Vagina (tissue), 2 donors: Measurements from ENCODE around the gene BEND7.

Experiments
- CTCF ChIP-seq, 3 experiments: fragments of 450-650 bp in 2 of 3; fragments of 200-600 bp in 1 of 3; sonication (generic) in 1 of 3; IDR thresholded peaks; one replicate each; pipeline ENCODE4 v1.5.1; 2017 to 2019; ENCODE audit warnings: antibody characterized with exemption in 3 of 3, mild to moderate bottlenecking in 2 of 3, moderate library complexity in 2 of 3
- POLR2A ChIP-seq, 2 donors: fragments of 450-650 bp; IDR thresholded peaks; one replicate each; pipeline ENCODE4 v1.6.1; 2017; ENCODE audit warnings: antibody characterized with exemption in 2 of 2, mild to moderate bottlenecking in 2 of 2, moderate library complexity in 2 of 2
- POLR2AphosphoS5 ChIP-seq, 2 donors: sonication (generic); formaldehyde crosslinking; IDR thresholded peaks; one replicate each; pipeline ENCODE4 v1.9.0; 2017; ENCODE audit warnings: antibody characterized with exemption in 2 of 2, mild to moderate bottlenecking in 2 of 2, low read depth in 1 of 2; ENCODE audit not compliant: insufficient read depth in 1 of 2

GRCh38 chr10:13496164-13496563 lies 32.6 kb downstream of the BEND7 start:
- TF ChIP-seq CTCF (IDR thresholded peaks at IDR 0.05), result no peak
- TF ChIP-seq POLR2AphosphoS5 (IDR thresholded peaks at IDR 0.05; ENCODE audit: insufficient read depth in 1 of 2, low read depth in 1 of 2), result no peak
- no peak for TF ChIP-seq POLR2A (IDR thresholded peaks at IDR 0.05)
